A673 (cell line): ENCODE results near the gene RXFP4.

Experiments used
- CTCF ChIP-seq: fragments of 300-800, 200-600 bp; sonication (generic); conservative IDR thresholded peaks from 2 replicates; pipeline ENCODE4 v1.5.1; 2017; ENCODE audit warnings: low read depth, mild to moderate bottlenecking, antibody characterized with exemption, low read length, moderate library complexity, mixed read lengths
- EZH2 ChIP-seq: fragments of 200-600 bp; sonication (generic); IDR thresholded peaks from 2 replicates; pipeline ENCODE4 v1.6.1; 2017; ENCODE audit warnings: borderline replicate concordance, low read depth, mild to moderate bottlenecking, mixed read lengths, antibody characterized with exemption, low read length; ENCODE audit not compliant: poor library complexity, severe bottlenecking

- no peak for TF ChIP-seq CTCF
- no peak for TF ChIP-seq EZH2
These were observed 27.2 kb downstream of the RXFP4 start for GRCh38 chr1:155968670-155969069.
